A673 (cell line): ENCODE results near the gene CYP3A4.

Experiments used
- EZH2 ChIP-seq: fragments of 200-600 bp; sonication (generic); IDR thresholded peaks from 2 replicates; pipeline ENCODE4 v1.6.1; 2017; ENCODE audit warnings: borderline replicate concordance, low read depth, mild to moderate bottlenecking, mixed read lengths, antibody characterized with exemption, low read length; ENCODE audit not compliant: poor library complexity, severe bottlenecking
- TF ChIP-seq, protein P1 (sequence below): fragments of 300-800, 200-600 bp; sonication (generic); conservative IDR thresholded peaks from 2 replicates; pipeline ENCODE4 v1.5.1; 2017; ENCODE audit warnings: low read depth, mild to moderate bottlenecking, antibody characterized with exemption, low read length, moderate library complexity, mixed read lengths

- TF ChIP-seq, protein P1, sequence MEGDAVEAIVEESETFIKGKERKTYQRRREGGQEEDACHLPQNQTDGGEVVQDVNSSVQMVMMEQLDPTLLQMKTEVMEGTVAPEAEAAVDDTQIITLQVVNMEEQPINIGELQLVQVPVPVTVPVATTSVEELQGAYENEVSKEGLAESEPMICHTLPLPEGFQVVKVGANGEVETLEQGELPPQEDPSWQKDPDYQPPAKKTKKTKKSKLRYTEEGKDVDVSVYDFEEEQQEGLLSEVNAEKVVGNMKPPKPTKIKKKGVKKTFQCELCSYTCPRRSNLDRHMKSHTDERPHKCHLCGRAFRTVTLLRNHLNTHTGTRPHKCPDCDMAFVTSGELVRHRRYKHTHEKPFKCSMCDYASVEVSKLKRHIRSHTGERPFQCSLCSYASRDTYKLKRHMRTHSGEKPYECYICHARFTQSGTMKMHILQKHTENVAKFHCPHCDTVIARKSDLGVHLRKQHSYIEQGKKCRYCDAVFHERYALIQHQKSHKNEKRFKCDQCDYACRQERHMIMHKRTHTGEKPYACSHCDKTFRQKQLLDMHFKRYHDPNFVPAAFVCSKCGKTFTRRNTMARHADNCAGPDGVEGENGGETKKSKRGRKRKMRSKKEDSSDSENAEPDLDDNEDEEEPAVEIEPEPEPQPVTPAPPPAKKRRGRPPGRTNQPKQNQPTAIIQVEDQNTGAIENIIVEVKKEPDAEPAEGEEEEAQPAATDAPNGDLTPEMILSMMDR = no peak
- no peak for TF ChIP-seq EZH2
Observed at GRCh38 chr7:99822731-99823718, 39.0 kb upstream of the CYP3A4 start.
